Measurements from ENCODE around the gene RAB6B.

RAB6B gene

DNA sequence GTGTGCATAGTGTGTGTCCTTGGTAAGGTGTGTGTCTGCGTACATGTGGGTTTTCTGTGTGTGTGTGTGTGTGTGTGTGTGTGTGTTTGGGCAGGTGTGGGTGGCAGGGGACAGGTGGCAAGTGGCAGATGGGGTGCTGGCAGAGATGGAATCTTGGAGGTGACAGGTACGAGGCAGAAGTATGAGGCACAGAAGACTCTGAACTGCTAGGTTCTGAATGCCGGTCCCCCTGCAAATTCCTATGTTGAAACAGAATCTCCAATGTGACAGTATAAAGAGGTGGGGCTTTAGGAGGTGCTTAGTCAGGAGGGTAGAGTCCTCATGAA is 60.3 kb downstream of the RAB6B start:
- H3K4me3 ChIP-seq (ENCODE audit: low read depth, low read length): no peak overlapping the region
- no peak for DNase-seq (ENCODE audit: low read depth)
- TF ChIP-seq, protein P1, sequence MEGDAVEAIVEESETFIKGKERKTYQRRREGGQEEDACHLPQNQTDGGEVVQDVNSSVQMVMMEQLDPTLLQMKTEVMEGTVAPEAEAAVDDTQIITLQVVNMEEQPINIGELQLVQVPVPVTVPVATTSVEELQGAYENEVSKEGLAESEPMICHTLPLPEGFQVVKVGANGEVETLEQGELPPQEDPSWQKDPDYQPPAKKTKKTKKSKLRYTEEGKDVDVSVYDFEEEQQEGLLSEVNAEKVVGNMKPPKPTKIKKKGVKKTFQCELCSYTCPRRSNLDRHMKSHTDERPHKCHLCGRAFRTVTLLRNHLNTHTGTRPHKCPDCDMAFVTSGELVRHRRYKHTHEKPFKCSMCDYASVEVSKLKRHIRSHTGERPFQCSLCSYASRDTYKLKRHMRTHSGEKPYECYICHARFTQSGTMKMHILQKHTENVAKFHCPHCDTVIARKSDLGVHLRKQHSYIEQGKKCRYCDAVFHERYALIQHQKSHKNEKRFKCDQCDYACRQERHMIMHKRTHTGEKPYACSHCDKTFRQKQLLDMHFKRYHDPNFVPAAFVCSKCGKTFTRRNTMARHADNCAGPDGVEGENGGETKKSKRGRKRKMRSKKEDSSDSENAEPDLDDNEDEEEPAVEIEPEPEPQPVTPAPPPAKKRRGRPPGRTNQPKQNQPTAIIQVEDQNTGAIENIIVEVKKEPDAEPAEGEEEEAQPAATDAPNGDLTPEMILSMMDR (conservative IDR thresholded peaks at IDR 0.05; ENCODE audit: low read depth, low read length): no peak

DNA sequence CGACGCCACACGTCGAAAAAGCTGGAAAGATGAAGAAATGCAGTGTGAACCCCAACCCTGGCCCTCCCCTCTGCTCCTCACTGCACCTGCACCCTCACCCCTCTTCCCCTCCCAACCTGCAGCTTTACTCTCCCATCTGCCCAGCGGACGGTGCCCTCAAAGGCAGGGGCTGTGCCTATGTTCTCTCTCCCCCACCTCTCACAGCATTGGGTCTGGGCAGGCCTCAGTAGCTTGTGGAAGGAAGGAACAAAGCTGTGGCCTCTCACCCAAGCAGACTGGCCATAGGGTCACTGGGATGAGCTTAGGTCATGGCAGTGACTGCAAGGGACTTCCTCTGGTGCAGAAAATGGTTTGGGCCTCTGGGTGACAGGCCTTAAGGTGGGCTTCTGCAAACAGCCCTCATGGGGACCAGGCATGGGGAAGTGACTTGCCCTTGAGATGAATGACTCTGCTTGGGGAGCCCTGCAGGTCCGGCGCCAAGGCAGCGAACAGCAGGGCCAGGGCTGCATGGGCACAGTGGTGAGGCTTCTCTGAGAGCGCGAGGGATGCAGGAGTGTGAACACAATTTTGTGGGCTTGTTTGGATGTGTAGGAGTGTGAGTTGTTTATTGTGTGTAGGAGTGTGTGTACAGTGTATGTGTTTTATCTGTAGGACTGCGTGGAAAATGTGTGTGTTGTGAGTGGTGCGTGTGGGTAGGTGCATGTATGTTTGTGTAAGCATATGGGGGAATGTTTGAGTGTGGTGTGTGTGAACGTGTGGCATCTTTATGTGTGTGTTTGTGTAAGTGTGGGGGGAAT is 60.9 kb downstream of the RAB6B start:
- H3K4me3 ChIP-seq (ENCODE audit: low read depth, low read length): no peak overlapping the region
- TF ChIP-seq, protein P1 (conservative IDR thresholded peaks at IDR 0.05; ENCODE audit: low read depth, low read length): no peak
- DNase-seq (ENCODE audit: low read depth): no peak

DNA sequence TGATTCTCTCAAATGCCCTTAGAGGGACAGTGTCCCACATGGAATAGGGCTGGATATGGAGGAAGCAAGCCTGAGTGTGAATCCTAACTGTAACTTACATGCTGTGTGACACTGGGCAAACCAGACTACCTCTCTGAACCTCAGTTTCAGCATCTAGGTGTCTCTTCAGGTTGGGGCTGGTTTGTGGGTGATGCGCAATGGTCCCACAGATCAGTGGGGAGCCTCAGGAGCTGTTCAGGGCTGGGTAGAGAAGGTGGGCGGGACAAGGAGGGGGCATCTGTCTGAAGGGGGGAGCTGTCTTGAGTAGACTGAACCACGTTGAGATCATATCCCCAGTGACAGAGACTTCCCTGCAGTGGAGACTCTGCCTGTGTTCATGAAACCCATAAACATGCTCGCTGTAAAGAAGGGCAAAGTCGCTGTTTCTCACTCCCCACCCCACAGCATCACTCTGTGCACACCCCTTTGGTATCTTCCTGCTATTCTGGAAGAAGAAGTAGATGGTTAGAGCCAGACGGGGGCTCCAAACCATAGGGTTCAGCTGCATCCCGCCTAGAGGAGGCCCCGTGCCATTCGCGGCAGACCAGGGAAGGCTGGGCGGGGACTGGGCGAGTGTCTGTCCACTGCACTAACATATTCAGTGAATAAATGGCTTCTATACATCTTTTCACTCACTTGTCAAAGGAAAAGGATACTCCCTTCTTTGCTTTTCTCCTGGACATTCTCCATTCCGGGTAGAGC is 61.6 kb downstream of the RAB6B start:
- TF ChIP-seq, protein P1 (conservative IDR thresholded peaks at IDR 0.05; ENCODE audit: low read depth, low read length): no peak
- no peak overlapping the region for H3K4me3 ChIP-seq (ENCODE audit: low read depth, low read length)
- no peak for DNase-seq (ENCODE audit: low read depth)

DNA sequence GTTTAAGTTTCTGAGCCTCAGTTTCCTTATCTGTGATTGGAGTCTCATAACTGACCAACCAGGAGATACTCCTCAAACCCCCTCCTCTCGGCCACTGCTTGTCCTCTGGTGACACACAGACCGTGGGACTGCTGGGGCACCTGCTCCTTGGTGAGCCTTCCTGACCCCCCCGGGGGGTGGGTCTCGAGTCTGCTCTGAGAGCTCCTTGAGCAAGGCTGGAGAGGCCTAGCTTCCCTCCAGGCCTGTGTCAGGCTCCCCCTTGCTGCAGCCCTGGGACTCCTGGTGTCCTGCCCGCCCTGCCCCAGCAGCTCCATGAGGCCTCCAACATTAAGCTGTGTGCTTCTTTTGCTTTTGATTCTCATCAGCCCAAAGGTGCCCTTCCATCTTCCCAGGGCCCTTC is 62.4 kb downstream of the RAB6B start:
- DNase-seq (ENCODE audit: low read depth): no peak
- H3K4me3 ChIP-seq (ENCODE audit: low read depth, low read length): no peak overlapping the region
- TF ChIP-seq, protein P1 (conservative IDR thresholded peaks at IDR 0.05; ENCODE audit: low read depth, low read length): no peak

DNA sequence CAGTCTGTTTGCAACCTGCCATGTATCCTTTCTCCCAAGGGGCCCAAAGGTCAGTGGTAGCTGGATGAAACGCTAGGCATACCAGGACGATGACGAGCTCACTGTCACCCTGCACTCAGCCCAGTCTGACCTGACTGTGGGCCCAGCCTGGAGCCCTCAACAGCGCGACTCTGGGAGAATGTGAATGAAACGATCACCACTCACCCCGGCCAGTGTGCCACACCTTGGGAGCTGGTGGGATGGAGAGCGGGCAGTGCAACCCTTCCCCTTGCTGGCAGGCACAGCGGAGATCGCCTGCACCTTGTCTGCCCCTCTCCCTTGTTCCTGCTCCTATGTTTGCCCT is 62.9 kb downstream of the RAB6B start:
- DNase-seq (ENCODE audit: low read depth): no peak
- TF ChIP-seq, protein P1 (conservative IDR thresholded peaks at IDR 0.05; ENCODE audit: low read depth, low read length): no peak
- H3K4me3 ChIP-seq (ENCODE audit: low read depth, low read length): no peak overlapping the region

DNA sequence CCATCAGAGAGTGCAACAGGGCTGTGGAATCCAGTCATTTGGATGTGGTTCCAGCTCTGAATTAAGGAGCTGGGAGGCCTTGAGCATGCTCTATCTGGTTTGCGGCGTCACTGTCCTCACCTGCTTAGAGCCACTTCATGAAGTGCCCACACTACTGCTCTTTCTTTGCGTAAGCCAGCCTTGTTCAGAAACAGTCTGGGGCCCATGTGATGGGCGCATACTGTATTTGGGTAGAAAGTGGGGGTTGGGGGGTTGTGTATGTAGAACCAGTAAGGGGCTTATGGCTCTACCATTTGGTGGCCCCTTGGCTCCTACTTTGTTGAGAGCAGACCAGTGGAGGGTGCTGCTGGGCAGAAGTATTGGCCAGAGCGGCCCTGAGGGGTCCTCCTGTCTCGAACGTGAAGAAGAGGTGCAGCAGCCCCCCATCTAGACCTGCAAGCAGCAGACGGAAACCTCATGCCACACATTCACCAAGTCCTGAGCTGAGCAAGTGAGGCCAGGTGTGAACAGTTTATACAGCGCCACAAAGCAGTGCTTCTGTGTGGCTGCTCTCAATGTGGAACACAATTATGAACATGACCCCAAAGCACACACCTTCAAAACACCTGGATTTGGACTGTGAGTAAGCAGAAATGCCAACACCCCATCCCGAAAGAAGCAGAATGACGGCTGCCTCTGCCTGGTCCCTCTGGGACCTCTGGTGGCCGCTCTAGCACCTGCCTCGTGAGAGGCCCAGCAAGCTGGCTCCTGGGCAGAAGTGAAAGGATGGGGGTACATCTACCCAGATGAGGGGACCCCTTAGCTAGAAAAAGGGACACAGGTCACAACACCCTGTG is 63.5 kb downstream of the RAB6B start:
- TF ChIP-seq, protein P1 (conservative IDR thresholded peaks at IDR 0.05; ENCODE audit: low read depth, low read length): no peak
- no peak for DNase-seq (ENCODE audit: low read depth)
- H3K4me3 ChIP-seq (ENCODE audit: low read depth, low read length): no peak overlapping the region
